OCI-LY3 (cell line): ENCODE results near the gene MYL6.

Source experiments
- H2AFZ ChIP-seq: fragments of 200-600, 300-600 bp; shearing (Covaris generic); 2 replicates; pipeline ENCODE4 v1.6.0; 2014; ENCODE audit warnings: antibody characterized with exemption, low read depth, low read length
- H3K27ac ChIP-seq: fragments of 200-600, 300-600 bp; sonication (generic); 2 replicates; pipeline ENCODE4 v1.5.1; 2014; ENCODE audit warnings: mild to moderate bottlenecking, low read length, moderate library complexity, mixed read lengths
- H3K27me3 ChIP-seq: fragments of 200-600, 300-600 bp; sonication (generic); 2 replicates; pipeline ENCODE4 v1.6.1; 2014; ENCODE audit warnings: low read depth, low read length, mixed read lengths
- H3K36me3 ChIP-seq: fragments of 200-600, 300-600 bp; sonication (generic); replicated peaks from 2 replicates; pipeline ENCODE3; 2014; ENCODE audit warnings: low read depth, low read length, mixed read lengths
- H3K4me1 ChIP-seq: fragments of 300-600, 200-600 bp; sonication (generic); 2 replicates; pipeline ENCODE4 v1.6.1; 2014; ENCODE audit warnings: low read length, mixed read lengths
- H3K4me2 ChIP-seq: fragments of 200-600, 300-600 bp; sonication (generic); 2 replicates; pipeline ENCODE4 v1.6.1; 2014; ENCODE audit warnings: low read length, mixed read lengths
- H3K4me3 ChIP-seq: fragments of 300-600, 200-600 bp; sonication (generic); 2 replicates; pipeline ENCODE4 v1.5.1; 2014; ENCODE audit warnings: antibody characterized with exemption, mild to moderate bottlenecking, low read length, moderate library complexity
- H3K79me2 ChIP-seq: fragments of 300-600, 200-600 bp; shearing (Covaris generic); 2 replicates; pipeline ENCODE4 v1.6.1; 2014; ENCODE audit warnings: mild to moderate bottlenecking, low read length, mixed read lengths
- H3K9ac ChIP-seq: fragments of 300-600, 200-600 bp; shearing (Covaris generic); 2 replicates; pipeline ENCODE4 v1.6.0; 2014; ENCODE audit warnings: mild to moderate bottlenecking, low read length, moderate library complexity
- H3K9me3 ChIP-seq: fragments of 200-600, 300-600 bp; shearing (Covaris generic); 2 replicates; pipeline ENCODE4 v1.6.1; 2014; ENCODE audit warnings: low read length, mixed read lengths; ENCODE audit not compliant: insufficient read depth
- H4K20me1 ChIP-seq: fragments of 200-600, 300-600 bp; sonication (generic); 2 replicates; pipeline ENCODE4 v1.6.1; 2016; ENCODE audit warnings: low read length, mixed read lengths; ENCODE audit not compliant: insufficient read depth
- CTCF ChIP-seq: fragments of 200-600, 300-600 bp; sonication (generic); IDR thresholded peaks from 2 replicates; pipeline ENCODE4 v1.5.1; 2014; ENCODE audit warnings: antibody characterized with exemption, low read length, low read depth
- EZH2phosphoT487 ChIP-seq: fragments of 200-600 bp; shearing (Covaris generic); IDR thresholded peaks from 2 replicates; pipeline ENCODE4 v1.6.1; 2018; ENCODE audit warnings: antibody characterized with exemption, mixed run types, low read depth

The MYL6 gene

GRCh38 chr12:56188778-56189098 lies 30.6 kb downstream of the MYL6 start:
- H3K27ac ChIP-seq: peak overlapping the region; percentile 56

GRCh38 chr12:56189099-56189917 lies 31.1 kb downstream of the MYL6 start, which contains the start of gene SMARCC2:
Gene SMARCC2 (minus strand): TSS chr12:56189483. CDS start chr12:56189461, 22 bp downstream.
- peaks cover 9% of the 10 kb centered on the region; the same call in 1 of the 2 replicates for H4K20me1 ChIP-seq
- H3K27me3 ChIP-seq: no peaks in the 10 kb centered on the region
- peak within 1 kb of the TSS; percentile 89 for H3K4me3 ChIP-seq
- peak; percentile 67 for TF ChIP-seq CTCF
- no peak for TF ChIP-seq EZH2phosphoT487
- peak within 1 kb of the TSS; percentile 74 for H3K27ac ChIP-seq
- no peaks in the 10 kb centered on the region for H3K9me3 ChIP-seq
- peak within 1 kb of the TSS; percentile 95 for H3K4me2 ChIP-seq
- H2AFZ ChIP-seq: peak within 1 kb of the TSS; percentile 96
- H3K79me2 ChIP-seq: peaks cover 31% of the 10 kb centered on the region
- H3K9ac ChIP-seq: peak within 1 kb of the TSS; percentile 94
- H3K4me1 ChIP-seq: peaks cover 19% of the 10 kb centered on the region
- peaks cover 21% of the 10 kb centered on the region for H3K36me3 ChIP-seq

More at GRCh38 chr12:56188778-56189098, 30.6 kb downstream of the MYL6 start:
- Histone ChIP-seq H3K27me3 (no peaks in the 10 kb centered on the region), H2AFZ (no peak overlapping the region), H3K9ac (peak overlapping the region; percentile 90), H3K4me1 (peaks cover 19% of the 10 kb centered on the region), H3K4me2 (peak overlapping the region; percentile 95), H3K36me3 (peaks cover 27% of the 10 kb centered on the region), H4K20me1 (peaks cover 9% of the 10 kb centered on the region; the same call in 1 of the 2 replicates), H3K79me2 (peaks cover 31% of the 10 kb centered on the region), H3K4me3 (peak overlapping the region; percentile 89), H3K9me3 (no peaks in the 10 kb centered on the region)
- TF ChIP-seq EZH2phosphoT487 (no peak), CTCF (no peak)

GRCh38 chr12:56189918-56190694 lies 31.9 kb downstream of the MYL6 start:
- peaks cover 31% of the 10 kb centered on the region for H3K79me2 ChIP-seq
- H3K36me3 ChIP-seq: peaks cover 14% of the 10 kb centered on the region
- peak overlapping the region; percentile 71 for H3K4me2 ChIP-seq
- H3K9ac ChIP-seq: peak overlapping the region; percentile 94
- peaks cover 19% of the 10 kb centered on the region for H3K4me1 ChIP-seq
- no peaks in the 10 kb centered on the region for H3K9me3 ChIP-seq
- no peaks in the 10 kb centered on the region for H3K27me3 ChIP-seq
- peak overlapping the region; percentile 74 for H3K27ac ChIP-seq
- peaks cover 9% of the 10 kb centered on the region; the same call in 1 of the 2 replicates for H4K20me1 ChIP-seq
- H2AFZ ChIP-seq: peak overlapping the region; percentile 96
- peak overlapping the region; percentile 89 for H3K4me3 ChIP-seq
- TF ChIP-seq EZH2phosphoT487 (no peak), CTCF (no peak)

GRCh38 chr12:56190695-56191155 lies 32.6 kb downstream of the MYL6 start:
- Histone ChIP-seq H3K36me3 (peaks cover 12% of the 10 kb centered on the region), H3K27ac (no peak overlapping the region), H3K4me1 (peaks cover 19% of the 10 kb centered on the region), H3K27me3 (no peaks in the 10 kb centered on the region), H3K4me2 (peak overlapping the region; percentile 71), H3K4me3 (peak overlapping the region; percentile 89), H3K9me3 (no peaks in the 10 kb centered on the region), H3K9ac (peak overlapping the region; percentile 94), H4K20me1 (peaks cover 9% of the 10 kb centered on the region; the same call in 1 of the 2 replicates), H2AFZ (peak overlapping the region; percentile 67), H3K79me2 (peaks cover 31% of the 10 kb centered on the region)
- no peak for TF ChIP-seq CTCF
- no peak for TF ChIP-seq EZH2phosphoT487
